Erythroblast (primary cell): ENCODE data around the gene PIEZO2.

Source experiments
- GATA1 ChIP-seq: IDR thresholded peaks from 2 replicates; pipeline ENCODE4 v1.6.1; 2011; ENCODE audit warnings: low read depth, mild to moderate bottlenecking, control low read depth, low read length, moderate library complexity
- POLR2A ChIP-seq: IDR thresholded peaks from 2 replicates; pipeline ENCODE4 v1.6.1; 2011; ENCODE audit warnings: mild to moderate bottlenecking, low read length

GRCh38 chr18:11146947-11147345 lies 2.4 kb downstream of the PIEZO2 start:
- no peak for TF ChIP-seq POLR2A
- no peak for TF ChIP-seq GATA1
